ENCODE data around the gene HNRNPL. TPM values are rescaled to one million over a fixed set of nuclear protein-coding genes. Genes with fewer than 3 reads are reported as not detected.
A peak's percentile ranks its signal among the peaks of the same experiment; 100 is the strongest.
"Not testable (repeated sequence)": the region's sequence is repeated elsewhere in the genome, so short reads cannot be mapped to it uniquely, and the experiment has no call there.

HNRNPL gene
- total RNA-seq, 2 experiments from 2014 or later: 509 to 553 TPM

DNA sequence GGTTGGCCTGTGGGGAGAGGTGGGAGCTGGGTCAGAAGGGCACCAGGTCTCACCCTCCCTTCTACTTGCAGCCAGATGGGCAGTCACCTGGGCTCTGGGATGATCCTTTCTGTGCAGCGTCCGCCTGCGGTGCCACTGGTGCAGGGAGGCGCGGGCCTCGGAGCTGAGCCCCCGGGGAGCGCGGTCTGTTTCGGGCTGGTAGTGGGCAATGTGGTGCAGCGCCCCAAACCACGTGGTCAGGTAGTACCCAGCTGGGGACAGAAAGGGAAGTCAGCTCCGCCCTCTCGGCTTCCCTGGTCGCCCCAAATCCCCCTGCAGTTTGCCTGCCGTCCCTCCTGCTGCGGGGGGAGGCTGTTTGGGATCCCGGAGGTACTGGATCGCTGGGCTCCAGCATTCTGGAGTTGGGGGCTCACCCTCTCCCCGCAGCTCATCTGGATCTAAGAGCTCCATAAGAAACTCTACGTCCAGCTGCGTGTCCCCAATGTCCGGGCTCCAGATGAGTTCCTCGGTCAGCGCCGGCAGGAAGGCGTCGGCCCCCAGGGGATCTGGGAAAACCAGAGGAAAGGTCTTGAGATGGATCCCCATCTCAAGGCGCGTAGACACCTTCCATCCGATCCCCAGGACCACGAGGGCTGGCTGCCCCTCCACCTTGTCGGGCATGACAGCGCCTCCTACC is 19.5 kb upstream of the HNRNPL start:
- H3K27me3 Mint-ChIP-seq (ENCODE audit: low read depth): no peaks in the 10 kb centered on the region
- H3K4me1 Mint-ChIP-seq (ENCODE audit: low read depth): peaks cover 62% of the 10 kb centered on the region
- peaks cover 10% of the 10 kb centered on the region for H3K9me3 Mint-ChIP-seq (ENCODE audit: insufficient read depth)
- peaks cover 54% of the 10 kb centered on the region for H3K36me3 Mint-ChIP-seq (ENCODE audit: low read depth)
- ChIA-PET CTCF (interaction anchor here (0.7 to 5.6 kb wide), 18 partner anchors 9 to 466 kb away, joined by 3 to 34 read pairs (median 6); partner anchors contain the start of genes ECH1, FAM98C, MRPS12 and NFKBIB), POLR2A (interaction anchor here (0.9 to 2.0 kb wide), 7 partner anchors 9 to 27 kb away, joined by 4 to 10 read pairs (median 8); partner anchors contain the start of gene RINL)
- peak; percentile 17 for ATAC-seq
- peak overlapping the region; percentile 79 for H3K4me3 Mint-ChIP-seq
- peak; percentile 55 for DNase-seq
- H3K27ac Mint-ChIP-seq: peak overlapping the region; percentile 86

- Mint-ChIP-seq H3K27ac (peak overlapping the region; percentile 86), H3K36me3 (ENCODE audit: low read depth) (peaks cover 51% of the 10 kb centered on the region), H3K4me1 (ENCODE audit: low read depth) (peaks cover 63% of the 10 kb centered on the region), H3K27me3 (ENCODE audit: low read depth) (no peaks in the 10 kb centered on the region), H3K4me3 (peak overlapping the region; percentile 79), H3K9me3 (ENCODE audit: insufficient read depth) (peaks cover 11% of the 10 kb centered on the region)
- CTCF ChIA-PET: interaction anchor here (0.7 to 5.6 kb wide), 18 partner anchors 8 to 466 kb away, joined by 3 to 34 read pairs (median 6); partner anchors contain the start of genes ECH1, FAM98C, HNRNPL and MRPS12
- DNase-seq (no peak), ATAC-seq (no peak)
- POLR2A ChIA-PET: interaction anchor here (0.9 to 1.8 kb wide), 8 partner anchors 10 to 26 kb away, joined by 4 to 10 read pairs (median 6); partner anchors contain the start of gene RINL
Observed at GRCh38 chr19:38868551-38868950, 18.8 kb upstream of the HNRNPL start.

- Mint-ChIP-seq H3K9me3 (ENCODE audit: insufficient read depth) (peaks cover 11% of the 10 kb centered on the region), H3K36me3 (ENCODE audit: low read depth) (peaks cover 46% of the 10 kb centered on the region), H3K27me3 (ENCODE audit: low read depth) (no peaks in the 10 kb centered on the region), H3K4me1 (ENCODE audit: low read depth) (peaks cover 67% of the 10 kb centered on the region), H3K27ac (no peak overlapping the region), H3K4me3 (no peak overlapping the region)
- DNase-seq: no peak
- POLR2A ChIA-PET: interaction anchor here (1.2 to 1.7 kb wide), 4 partner anchors 16 to 220 kb away, joined by 4 to 6 read pairs (median 4); no protein-coding TSS in a partner anchor
- no peak for ATAC-seq
- CTCF ChIA-PET: interaction anchor here (0.9 to 5.6 kb wide), 9 partner anchors 12 to 98 kb away, joined by 3 to 34 read pairs (median 4); partner anchors contain the start of genes ECH1, HNRNPL and RINL
Observed at GRCh38 chr19:38867171-38867780, 17.5 kb upstream of the HNRNPL start.

DNA sequence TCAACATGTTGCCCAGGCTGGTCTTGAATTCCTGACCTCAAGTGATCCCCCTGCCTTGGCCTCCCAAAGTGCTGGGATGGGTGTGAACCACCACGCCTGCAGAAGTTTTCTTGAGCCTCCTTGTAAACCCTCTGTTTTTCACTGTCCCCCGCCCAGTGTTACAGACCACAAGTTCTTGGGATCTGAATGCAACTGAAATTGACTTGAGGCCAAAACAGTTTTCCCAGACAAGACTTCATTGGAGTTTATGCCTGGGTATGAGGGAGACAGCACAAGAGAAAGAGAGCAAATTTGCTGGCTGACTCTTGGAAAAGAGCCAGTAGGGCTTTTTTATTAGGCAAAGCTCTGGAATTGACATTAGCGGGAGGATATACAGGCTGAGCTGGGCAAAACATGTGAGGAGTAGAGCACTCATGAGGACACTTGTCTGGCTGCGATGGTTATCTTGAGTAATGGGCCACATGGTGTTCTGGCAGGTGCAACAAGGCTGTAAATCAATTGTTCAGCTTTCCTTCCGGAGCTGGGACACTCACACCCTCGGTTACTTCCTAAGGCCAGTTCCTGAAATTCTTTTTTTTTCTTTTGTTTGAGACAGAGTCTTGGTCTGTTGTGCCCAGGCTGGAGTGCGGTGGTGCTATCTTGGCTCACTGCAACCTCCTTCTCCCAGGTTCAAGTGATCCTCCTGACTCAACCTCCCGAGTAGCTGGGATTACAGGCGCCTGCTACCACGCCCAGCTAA is 12.7 kb upstream of the HNRNPL start:
- H3K4me3 Mint-ChIP-seq: no peak overlapping the region
- no peak for ATAC-seq
- POLR2A ChIA-PET: interaction anchor here (1.1 to 2.4 kb wide), 4 partner anchors 11 to 31 kb away, joined by 4 to 11 read pairs (median 4); partner anchors contain the start of genes HNRNPL and RINL

GRCh38 chr19:38861368-38861767 is 11.6 kb upstream of the HNRNPL start:
- ATAC-seq (no peak), DNase-seq (no peak)
- H3K27me3 Mint-ChIP-seq (ENCODE audit: low read depth): no peaks in the 10 kb centered on the region
- H3K4me1 Mint-ChIP-seq (ENCODE audit: low read depth): peaks cover 56% of the 10 kb centered on the region
- H3K27ac Mint-ChIP-seq: no peak overlapping the region
- no peak overlapping the region for H3K4me3 Mint-ChIP-seq
- POLR2A ChIA-PET: interaction anchor here (1.4 kb wide), 1 partner anchor 9 kb away, joined by 5 read pairs; no protein-coding TSS in a partner anchor
- H3K9me3 Mint-ChIP-seq (ENCODE audit: insufficient read depth): peaks cover 11% of the 10 kb centered on the region
- CTCF ChIA-PET: interaction anchor here (1.0 to 1.8 kb wide), 4 partner anchors 8 to 69 kb away, joined by 4 to 7 read pairs (median 4); partner anchors contain the start of genes MRPS12, RINL and SARS2
- peaks cover 21% of the 10 kb centered on the region for H3K36me3 Mint-ChIP-seq (ENCODE audit: low read depth)

More for the DNA sequence above, 12.7 kb upstream of the HNRNPL start:
- peaks cover 11% of the 10 kb centered on the region for H3K9me3 Mint-ChIP-seq (ENCODE audit: insufficient read depth)
- H3K36me3 Mint-ChIP-seq (ENCODE audit: low read depth): peaks cover 23% of the 10 kb centered on the region
- H3K4me1 Mint-ChIP-seq (ENCODE audit: low read depth): peaks cover 52% of the 10 kb centered on the region
- H3K27ac Mint-ChIP-seq: no peak overlapping the region
- no peak for DNase-seq
- no peaks in the 10 kb centered on the region for H3K27me3 Mint-ChIP-seq (ENCODE audit: low read depth)
- CTCF ChIA-PET: interaction anchor here (1.3 to 2.4 kb wide), 5 partner anchors 10 to 68 kb away, joined by 3 to 12 read pairs (median 8); partner anchors contain the start of genes MRPS12 and SARS2

- peaks cover 44% of the 10 kb centered on the region for H3K4me1 Mint-ChIP-seq (ENCODE audit: low read depth)
- not testable (repeated sequence) for ATAC-seq; DNase-seq; H3K4me3 Mint-ChIP-seq; H3K27me3 Mint-ChIP-seq (ENCODE audit: low read depth); H3K27ac Mint-ChIP-seq; H3K36me3 Mint-ChIP-seq (ENCODE audit: low read depth); H3K9me3 Mint-ChIP-seq (ENCODE audit: insufficient read depth)
- ChIA-PET CTCF (interaction anchor here (1.8 to 2.9 kb wide), 2 partner anchors 10 kb away, joined by 7 to 17 read pairs; no protein-coding TSS in a partner anchor), POLR2A (interaction anchor here (1.3 to 1.4 kb wide), 2 partner anchors 8 to 18 kb away, joined by 5 to 6 read pairs; partner anchors contain the start of gene RINL)
Observed at GRCh38 chr19:38859631-38860204, 9.9 kb upstream of the HNRNPL start.

DNA sequence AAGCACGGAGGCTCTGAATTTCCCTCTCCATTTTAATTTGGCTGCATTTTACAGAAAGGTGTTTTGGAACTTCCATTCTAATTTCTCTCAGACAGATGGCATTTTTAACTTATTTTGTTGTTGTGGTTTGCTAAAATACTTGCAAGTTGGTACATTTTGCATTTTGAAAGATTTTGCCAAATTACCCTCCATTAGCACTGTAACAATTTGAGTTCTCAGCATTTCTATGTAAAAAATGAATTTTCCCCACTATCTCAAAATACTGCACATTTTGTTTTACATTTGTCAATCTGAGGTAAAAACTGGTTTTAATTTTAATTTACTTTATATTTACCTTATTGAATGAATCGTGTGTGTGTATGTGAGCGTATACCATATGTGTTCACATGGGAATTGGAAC is 7.0 kb upstream of the HNRNPL start:
- peaks cover 6% of the 10 kb centered on the region for H3K36me3 Mint-ChIP-seq (ENCODE audit: low read depth)

DNA sequence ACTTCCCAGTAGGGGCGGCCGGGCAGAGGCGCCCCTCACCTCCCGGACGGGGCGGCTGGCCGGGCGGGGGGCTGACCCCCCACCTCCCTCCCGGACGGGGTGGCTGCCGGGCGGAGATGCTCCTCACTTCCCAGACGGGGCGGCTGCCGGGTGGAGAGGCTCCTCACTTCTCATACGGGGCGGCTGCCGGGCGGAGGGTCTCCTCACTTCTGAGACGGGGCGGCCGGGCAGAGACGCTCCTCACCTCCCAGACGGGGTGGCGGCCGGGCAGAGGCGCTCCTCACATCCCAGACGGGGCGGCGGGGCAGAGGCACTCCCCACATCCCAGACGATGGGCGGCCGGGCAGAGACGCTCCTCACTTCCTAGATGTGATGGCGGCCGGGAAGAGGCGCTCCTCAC is 6.0 kb upstream of the HNRNPL start:
- H3K4me3 Mint-ChIP-seq; DNase-seq; H3K9me3 Mint-ChIP-seq (ENCODE audit: insufficient read depth); H3K36me3 Mint-ChIP-seq (ENCODE audit: low read depth); H3K27me3 Mint-ChIP-seq (ENCODE audit: low read depth); ATAC-seq; POLR2A ChIA-PET; H3K27ac Mint-ChIP-seq; CTCF ChIA-PET: not testable (repeated sequence)
- peaks cover 39% of the 10 kb centered on the region for H3K4me1 Mint-ChIP-seq (ENCODE audit: low read depth)

More for the DNA sequence above, 7.0 kb upstream of the HNRNPL start:
- ChIA-PET CTCF (interaction anchor here (1.4 to 2.9 kb wide), 2 partner anchors 13 to 74 kb away, joined by 4 to 17 read pairs; partner anchors contain the start of genes MRPS12 and SARS2), POLR2A (interaction anchor here (1.3 to 1.5 kb wide), 3 partner anchors 8 to 23 kb away, joined by 3 to 8 read pairs (median 4); no protein-coding TSS in a partner anchor)
- Mint-ChIP-seq H3K27ac (peak overlapping the region; percentile 82), H3K4me1 (ENCODE audit: low read depth) (peaks cover 39% of the 10 kb centered on the region), H3K9me3 (ENCODE audit: insufficient read depth) (no peaks in the 10 kb centered on the region), H3K27me3 (ENCODE audit: low read depth) (no peaks in the 10 kb centered on the region), H3K4me3 (peak overlapping the region; percentile 52)
- DNase-seq: no peak
- no peak for ATAC-seq

DNA sequence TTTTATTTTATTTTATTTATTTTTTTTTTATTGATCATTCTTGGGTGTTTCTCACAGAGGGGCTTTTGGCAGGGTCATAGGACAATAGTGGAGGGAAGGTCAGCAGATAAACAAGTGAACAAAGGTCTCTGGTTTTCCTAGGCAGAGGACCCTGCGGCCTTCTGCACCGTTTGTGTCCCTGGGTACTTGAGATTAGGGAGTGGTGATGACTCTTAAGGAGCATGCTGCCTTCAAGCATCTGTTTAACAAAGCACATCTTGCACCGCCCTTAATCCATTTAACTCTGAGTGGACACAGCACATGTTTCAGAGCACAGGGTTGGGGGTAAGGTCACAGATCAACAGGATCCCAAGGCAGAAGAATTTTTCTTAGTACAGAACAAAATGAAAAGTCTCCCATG is 5.2 kb upstream of the HNRNPL start:
- ATAC-seq; H3K4me3 Mint-ChIP-seq; CTCF ChIA-PET; POLR2A ChIA-PET; H3K36me3 Mint-ChIP-seq (ENCODE audit: low read depth); DNase-seq; H3K9me3 Mint-ChIP-seq (ENCODE audit: insufficient read depth); H3K27ac Mint-ChIP-seq; H3K27me3 Mint-ChIP-seq (ENCODE audit: low read depth): not testable (repeated sequence)
- peaks cover 39% of the 10 kb centered on the region for H3K4me1 Mint-ChIP-seq (ENCODE audit: low read depth)

GRCh38 chr19:38853214-38853613 is 3.4 kb upstream of the HNRNPL start:
- Mint-ChIP-seq H3K4me3 (peak overlapping the region; percentile 90), H3K9me3 (ENCODE audit: insufficient read depth) (no peaks in the 10 kb centered on the region), H3K27ac (peak overlapping the region; percentile 99), H3K36me3 (ENCODE audit: low read depth) (peaks cover 15% of the 10 kb centered on the region), H3K27me3 (ENCODE audit: low read depth) (no peaks in the 10 kb centered on the region), H3K4me1 (ENCODE audit: low read depth) (peaks cover 48% of the 10 kb centered on the region)
- POLR2A ChIA-PET: interaction anchor here (0.9 to 3.0 kb wide), 9 partner anchors 7 to 119 kb away, joined by 3 to 25 read pairs (median 5); partner anchors contain the start of genes ECH1, MRPS12, RINL and SARS2
- CTCF ChIA-PET: interaction anchor here (0.7 to 2.9 kb wide), 8 partner anchors 10 to 217 kb away, joined by 3 to 17 read pairs (median 6); partner anchors contain the start of genes MRPS12 and SARS2
- no peak for DNase-seq
- ATAC-seq: no peak
